Mesendoderm (in vitro differentiated cells): ENCODE measurements around the gene GRM7.

Experiments used
- DNase-seq: peaks from one replicate; pipeline ENCODE4 v3.0.0; 2013
- H2AK5ac ChIP-seq: 2 replicates; pipeline ENCODE4 v1.6.1; 2013; ENCODE audit warnings: low read length, inconsistent platforms
- H2BK120ac ChIP-seq: 2 replicates; pipeline ENCODE4 v1.6.1; 2013; ENCODE audit warnings: low read depth, mild to moderate bottlenecking, low read length, moderate library complexity, mixed read lengths
- H2BK15ac ChIP-seq: replicated peaks from 2 replicates; pipeline ENCODE4 v1.6.1; 2013; ENCODE audit warnings: low read depth, mild to moderate bottlenecking, moderate library complexity
- H2BK5ac ChIP-seq: 2 replicates; pipeline ENCODE4 v1.6.1; 2013; ENCODE audit warnings: low read length, inconsistent platforms
- H3K18ac ChIP-seq: 2 replicates; pipeline ENCODE4 v1.6.1; 2013; ENCODE audit warnings: mild to moderate bottlenecking, low read length, mixed read lengths
- H3K23ac ChIP-seq: one replicate; pipeline ENCODE4 v1.6.1; 2013; ENCODE audit warnings: low read length
- H3K27ac ChIP-seq: 2 replicates; pipeline ENCODE4 v1.5.1; 2013; ENCODE audit warnings: low read depth, mild to moderate bottlenecking, inconsistent platforms, low read length, moderate library complexity
- H3K27me3 ChIP-seq: 2 replicates; pipeline ENCODE4 v1.6.1; 2013; ENCODE audit warnings: low read length, control low read depth, mild to moderate bottlenecking, inconsistent platforms; ENCODE audit not compliant: insufficient read depth, poor library complexity
- H3K36me3 ChIP-seq: 2 replicates; pipeline ENCODE4 v1.6.1; 2013; ENCODE audit warnings: low read length, inconsistent platforms; ENCODE audit not compliant: control insufficient read depth, insufficient read depth
- H3K4ac ChIP-seq: one replicate; pipeline ENCODE4 v1.6.1; 2013; ENCODE audit warnings: low read depth, mild to moderate bottlenecking, low read length, moderate library complexity
- H3K4me1 ChIP-seq: 2 replicates; pipeline ENCODE4 v1.6.1; 2013; ENCODE audit warnings: low read depth, low read length, inconsistent platforms; ENCODE audit not compliant: control insufficient read depth
- H3K4me2 ChIP-seq: 2 replicates; pipeline ENCODE4 v1.6.1; 2013; ENCODE audit warnings: low read length
- H3K4me3 ChIP-seq: 2 replicates; pipeline ENCODE4 v1.5.1; 2013; ENCODE audit warnings: mild to moderate bottlenecking, low read length
- H3K56ac ChIP-seq: one replicate; pipeline ENCODE4 v1.6.1; 2013; ENCODE audit warnings: low read length
- H3K79me1 ChIP-seq: 2 replicates; pipeline ENCODE4 v1.6.1; 2013; ENCODE audit warnings: low read length, inconsistent platforms
- H3K79me2 ChIP-seq: 2 replicates; pipeline ENCODE4 v1.6.1; 2013; ENCODE audit warnings: mild to moderate bottlenecking, low read length; ENCODE audit not compliant: control insufficient read depth, insufficient read depth
- H3K9ac ChIP-seq: 2 replicates; pipeline ENCODE4 v1.6.1; 2013; ENCODE audit warnings: low read length, inconsistent platforms
- H4K5ac ChIP-seq: one replicate; pipeline ENCODE4 v1.6.1; 2013; ENCODE audit warnings: low read length
- H4K8ac ChIP-seq: one replicate; pipeline ENCODE4 v1.6.1; 2013; ENCODE audit warnings: low read depth, mild to moderate bottlenecking, control low read depth, low read length, moderate library complexity
- WGBS: extraction: QIAGEN DNeasy Blood & Tissue Kit; methylation state at CpG from one replicate; pipeline ENCODE4 v1.1.7; 2013; ENCODE audit warnings: low lambda C conversion rate, missing lambda C conversion rate; ENCODE audit not compliant: insufficient coverage; ENCODE audit errors: extremely low coverage; 5-methylcytosine and 5-hydroxymethylcytosine counted together

Gene GRM7

GRCh38 chr3:7684182-7684715, 823.3 kb downstream of the GRM7 start:
- no peak overlapping the region for H3K23ac ChIP-seq
- no peak overlapping the region for H3K18ac ChIP-seq
- no peak for DNase-seq
- H3K79me2 ChIP-seq: no peaks in the 10 kb centered on the region
- no peaks in the 10 kb centered on the region for H3K79me1 ChIP-seq
- H3K4me2 ChIP-seq: no peak overlapping the region
- H2BK5ac ChIP-seq: no peak overlapping the region
- H3K4me1 ChIP-seq: no peaks in the 10 kb centered on the region
- no peak overlapping the region for H3K56ac ChIP-seq
- H3K4ac ChIP-seq: no peak overlapping the region
- H4K8ac ChIP-seq: no peak overlapping the region
- no peak overlapping the region for H3K9ac ChIP-seq
- H3K27ac ChIP-seq: no peak overlapping the region
- H2AK5ac ChIP-seq: no peak overlapping the region
- H2BK15ac ChIP-seq: no peak overlapping the region
- no peak overlapping the region for H3K4me3 ChIP-seq
- H3K36me3 ChIP-seq: no peaks in the 10 kb centered on the region
- no peak overlapping the region for H4K5ac ChIP-seq
- no peaks in the 10 kb centered on the region for H3K27me3 ChIP-seq
- WGBS: no CpG with 5 or more reads among the region's 1 CpG
- H2BK120ac ChIP-seq: no peak overlapping the region

GRCh38 chr3:7687428-7688147, 826.7 kb downstream of the GRM7 start:
- no peak overlapping the region for H2AK5ac ChIP-seq
- H3K36me3 ChIP-seq: no peaks in the 10 kb centered on the region
- no CpG with 5 or more reads among the region's 6 CpGs for WGBS
- H3K23ac ChIP-seq: no peak overlapping the region
- no peak overlapping the region for H3K4me2 ChIP-seq
- H3K4me1 ChIP-seq: no peaks in the 10 kb centered on the region
- H3K4me3 ChIP-seq: no peak overlapping the region
- H2BK5ac ChIP-seq: no peak overlapping the region
- H3K18ac ChIP-seq: no peak overlapping the region
- H3K79me2 ChIP-seq: no peaks in the 10 kb centered on the region
- no peaks in the 10 kb centered on the region for H3K27me3 ChIP-seq
- no peak overlapping the region for H3K27ac ChIP-seq
- H2BK120ac ChIP-seq: no peak overlapping the region
- H2BK15ac ChIP-seq: no peak overlapping the region
- H3K56ac ChIP-seq: no peak overlapping the region
- no peak overlapping the region for H4K8ac ChIP-seq
- H3K9ac ChIP-seq: no peak overlapping the region
- no peak for DNase-seq
- H3K4ac ChIP-seq: no peak overlapping the region
- H3K79me1 ChIP-seq: no peaks in the 10 kb centered on the region
- no peak overlapping the region for H4K5ac ChIP-seq

GRCh38 chr3:7692866-7693265, 832.0 kb downstream of the GRM7 start:
- Histone ChIP-seq H3K18ac (no peak overlapping the region), H2AK5ac (no peak overlapping the region), H3K4me2 (no peak overlapping the region), H3K9ac (no peak overlapping the region), H2BK120ac (no peak overlapping the region), H3K27ac (no peak overlapping the region), H3K79me1 (no peaks in the 10 kb centered on the region), H3K27me3 (no peaks in the 10 kb centered on the region), H2BK5ac (no peak overlapping the region), H3K23ac (no peak overlapping the region), H4K5ac (no peak overlapping the region), H2BK15ac (no peak overlapping the region), H3K4me3 (no peak overlapping the region), H3K4ac (no peak overlapping the region), H3K36me3 (no peaks in the 10 kb centered on the region), H4K8ac (no peak overlapping the region), H3K56ac (no peak overlapping the region), H3K4me1 (peaks cover 3% of the 10 kb centered on the region), H3K79me2 (no peaks in the 10 kb centered on the region)
- no CpG with 5 or more reads among the region's 3 CpGs for WGBS
- DNase-seq: no peak

- DNase-seq: no peak
- Histone ChIP-seq H4K8ac (no peak overlapping the region), H2BK5ac (no peak overlapping the region), H4K5ac (no peak overlapping the region), H3K79me1 (no peaks in the 10 kb centered on the region), H3K4ac (no peak overlapping the region), H3K23ac (no peak overlapping the region), H3K18ac (no peak overlapping the region), H3K9ac (no peak overlapping the region), H3K27ac (no peak overlapping the region), H3K4me3 (no peak overlapping the region), H2BK120ac (no peak overlapping the region), H2BK15ac (no peak overlapping the region), H3K4me2 (no peak overlapping the region), H3K27me3 (no peaks in the 10 kb centered on the region), H3K4me1 (peaks cover 3% of the 10 kb centered on the region), H3K79me2 (no peaks in the 10 kb centered on the region), H3K36me3 (no peaks in the 10 kb centered on the region), H2AK5ac (no peak overlapping the region), H3K56ac (no peak overlapping the region)
- no CpG with 5 or more reads among the region's 2 CpGs for WGBS
These were observed 833.1 kb downstream of the GRM7 start for GRCh38 chr3:7693976-7694375.

DNA sequence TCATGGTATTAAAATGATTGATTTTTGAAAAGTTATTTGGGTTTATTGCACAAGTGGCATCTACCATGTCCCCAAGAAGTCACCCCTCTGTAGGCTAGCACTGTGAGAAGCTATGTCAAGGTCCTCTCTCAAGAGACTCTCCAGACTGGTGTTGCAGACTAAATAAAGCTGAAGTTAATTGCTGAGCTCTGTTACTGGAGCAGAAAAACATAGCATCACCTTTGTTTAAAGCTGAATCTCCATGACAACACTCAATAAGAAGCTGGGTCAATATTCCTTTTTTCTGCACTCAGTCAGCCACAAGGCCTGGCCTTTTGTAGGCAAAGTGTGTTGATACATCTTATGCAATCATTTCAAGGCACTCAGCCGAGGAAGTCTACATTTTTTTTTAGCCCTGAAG, 834.1 kb downstream of the GRM7 start:
- no peak overlapping the region for H2BK15ac ChIP-seq
- H4K8ac ChIP-seq: no peak overlapping the region
- no peak overlapping the region for H3K4me3 ChIP-seq
- H3K18ac ChIP-seq: no peak overlapping the region
- no peak overlapping the region for H3K4ac ChIP-seq
- H3K56ac ChIP-seq: no peak overlapping the region
- no peak overlapping the region for H2BK120ac ChIP-seq
- H3K4me2 ChIP-seq: no peak overlapping the region
- no peak overlapping the region for H2AK5ac ChIP-seq
- no peak overlapping the region for H4K5ac ChIP-seq
- H3K23ac ChIP-seq: no peak overlapping the region
- H3K27ac ChIP-seq: no peak overlapping the region
- H3K4me1 ChIP-seq: peaks cover 3% of the 10 kb centered on the region
- no peaks in the 10 kb centered on the region for H3K27me3 ChIP-seq
- H3K9ac ChIP-seq: no peak overlapping the region
- no peaks in the 10 kb centered on the region for H3K79me1 ChIP-seq
- peak; percentile 28 for DNase-seq
- H3K79me2 ChIP-seq: no peaks in the 10 kb centered on the region
- WGBS: no CpG with 5 or more reads among the region's 1 CpG
- no peak overlapping the region for H2BK5ac ChIP-seq
- no peaks in the 10 kb centered on the region for H3K36me3 ChIP-seq

GRCh38 chr3:7696320-7696719, 835.4 kb downstream of the GRM7 start:
- Histone ChIP-seq H2BK120ac (no peak overlapping the region), H3K18ac (no peak overlapping the region), H3K79me2 (no peaks in the 10 kb centered on the region), H3K79me1 (no peaks in the 10 kb centered on the region), H3K4me2 (no peak overlapping the region), H3K23ac (no peak overlapping the region), H4K8ac (no peak overlapping the region), H3K36me3 (no peaks in the 10 kb centered on the region), H2BK15ac (no peak overlapping the region), H3K27ac (no peak overlapping the region), H3K4me1 (peaks cover 3% of the 10 kb centered on the region), H3K4me3 (no peak overlapping the region), H3K56ac (no peak overlapping the region), H3K9ac (no peak overlapping the region), H2BK5ac (no peak overlapping the region), H3K4ac (no peak overlapping the region), H3K27me3 (no peaks in the 10 kb centered on the region), H2AK5ac (no peak overlapping the region), H4K5ac (no peak overlapping the region)
- no CpG with 5 or more reads among the region's 2 CpGs for WGBS
- DNase-seq: no peak
